Activated CD4-positive, alpha-beta T cell treated with anti-CD3 and anti-CD28 coated beads for 48 hours (primary cell): ENCODE measurements around the gene CNPY4.

ENCODE experiments used
- DNase-seq: peaks from one replicate; pipeline ENCODE4 v3.0.0-alpha.2; 2020

CNPY4 gene

DNA sequence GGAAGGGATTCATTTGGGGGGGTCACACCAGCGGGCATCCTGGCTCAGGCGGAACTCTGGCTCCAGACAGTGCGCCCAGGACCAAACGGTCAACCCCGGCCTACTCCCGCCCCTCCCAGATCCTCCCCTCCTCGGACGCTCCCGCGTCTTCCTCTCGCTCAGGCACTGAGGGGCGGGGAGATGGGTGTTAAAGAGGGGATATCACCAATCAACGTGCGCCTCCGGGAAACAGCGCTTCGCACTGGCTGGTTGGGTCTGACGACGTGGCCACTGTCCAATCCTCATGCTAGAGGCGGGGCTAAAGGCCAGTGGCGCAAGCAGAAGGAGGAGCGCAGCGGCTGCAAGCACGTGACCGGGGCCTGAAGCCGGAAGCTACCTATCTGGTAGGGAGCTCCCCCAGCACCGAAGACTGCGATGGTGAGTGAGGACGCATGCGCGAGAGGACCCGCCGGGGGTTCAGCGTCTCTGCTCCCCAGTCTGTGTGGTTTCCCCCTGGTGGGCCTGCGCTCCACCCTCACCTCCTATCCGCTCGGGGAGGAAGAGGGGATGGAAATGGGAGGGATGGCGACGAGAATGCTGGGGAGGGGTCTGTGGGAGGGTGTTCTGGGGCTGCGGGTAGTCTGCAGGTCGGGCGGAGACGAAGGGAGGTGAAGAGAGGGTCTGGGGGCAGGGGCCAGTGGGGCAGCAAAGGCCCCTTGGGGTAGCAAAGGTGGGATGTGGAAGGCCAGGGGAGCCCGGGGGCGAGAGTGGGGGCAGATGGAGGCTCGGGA, 29.3 kb downstream of the CNPY4 start, which contains the start of gene LAMTOR4:
Gene LAMTOR4 (plus strand): TSS at position 360 of the 770 bp plus-strand sequence. CDS start 55 bp downstream, at position 415.
- peak; percentile 99 for DNase-seq

DNA sequence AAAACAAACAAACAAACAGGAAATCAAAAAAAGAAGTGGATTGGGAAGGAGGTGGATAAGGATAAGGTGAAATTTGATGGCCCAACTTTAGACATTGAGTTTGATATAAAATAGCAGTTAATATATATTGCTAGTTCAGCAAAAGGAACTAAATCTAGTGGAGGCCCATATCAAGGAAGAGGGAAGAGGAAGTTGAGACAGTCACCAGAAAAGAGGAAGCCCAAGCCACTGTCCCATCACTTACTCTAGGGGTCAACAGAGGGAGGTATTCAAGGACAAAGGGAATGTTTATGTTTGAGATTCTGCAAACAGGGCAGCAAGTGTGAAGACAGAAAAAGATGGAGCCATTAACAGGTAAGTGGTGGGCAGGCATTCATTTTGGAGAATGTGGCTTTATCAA, 33.0 kb downstream of the CNPY4 start:
- no peak for DNase-seq

DNA sequence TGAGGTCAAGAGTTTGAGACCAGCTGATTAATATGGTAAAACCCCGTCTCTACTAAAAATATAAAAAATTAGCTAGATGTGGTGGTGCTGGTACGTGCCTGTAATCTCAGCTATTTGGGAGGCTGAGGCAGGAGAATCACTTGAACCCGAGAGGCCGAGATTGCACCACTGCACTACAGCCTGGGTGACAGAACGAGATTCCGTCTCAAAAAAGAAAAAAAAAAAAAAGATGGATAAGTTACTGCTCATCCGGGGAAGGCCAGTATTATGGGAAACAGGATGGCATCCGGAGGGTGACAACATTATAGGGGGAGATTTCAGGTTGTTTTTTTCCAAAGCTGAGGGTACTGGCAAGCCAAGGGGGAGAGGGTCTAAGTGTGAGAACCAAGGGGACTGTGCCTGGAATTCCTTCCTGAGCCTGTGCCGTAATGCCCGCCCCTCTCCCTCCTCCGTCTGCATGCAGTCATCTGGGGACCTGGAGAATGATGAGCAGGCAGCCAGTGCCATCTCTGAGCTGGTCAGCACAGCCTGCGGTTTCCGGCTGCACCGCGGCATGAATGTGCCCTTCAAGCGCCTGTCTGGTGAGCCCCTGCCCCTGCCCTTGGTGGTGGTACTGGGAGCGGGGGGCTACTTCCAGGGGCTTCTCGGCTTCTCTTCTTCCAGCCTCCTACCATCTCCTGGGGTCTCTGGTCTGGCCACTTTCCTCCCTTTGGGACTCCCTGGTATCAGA, 33.7 kb downstream of the CNPY4 start:
- DNase-seq, result no peak

DNA sequence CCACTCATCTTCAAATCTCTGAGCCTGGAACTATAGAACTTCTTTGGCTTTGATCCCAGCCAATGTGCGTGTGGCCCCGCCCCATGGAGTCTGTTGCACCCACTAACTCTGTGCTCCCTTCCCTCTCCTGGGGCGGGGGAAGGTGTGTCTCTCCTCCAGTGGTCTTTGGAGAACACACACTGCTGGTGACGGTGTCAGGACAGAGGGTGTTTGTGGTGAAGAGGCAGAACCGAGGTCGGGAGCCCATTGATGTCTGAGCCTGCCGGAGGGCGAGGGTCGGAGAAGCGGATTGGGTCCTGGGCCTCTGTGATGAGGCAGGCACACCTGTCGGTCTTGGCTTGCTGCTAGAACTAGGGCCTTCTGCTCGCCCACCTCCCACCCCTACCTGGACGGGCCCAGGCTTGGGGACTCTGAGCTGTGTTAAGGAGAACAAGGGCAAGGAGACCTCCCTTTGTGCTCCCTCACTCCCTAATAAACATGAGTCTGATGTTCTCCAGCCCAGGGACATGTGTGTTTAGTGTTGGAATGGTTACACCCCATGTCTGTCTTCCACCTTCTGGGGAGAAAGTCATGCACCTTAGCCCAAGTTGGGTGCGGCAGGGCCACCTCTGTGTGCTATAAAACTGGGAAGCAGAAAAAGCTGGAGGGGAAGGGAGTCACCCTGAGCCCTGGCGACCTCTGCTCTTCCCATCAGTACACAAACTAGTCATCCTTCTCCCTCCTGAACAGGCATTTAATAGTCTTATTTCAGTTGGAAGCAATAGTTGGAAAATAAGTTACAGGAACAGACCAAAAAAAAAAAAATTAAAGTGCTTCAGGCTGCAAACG, 34.5 kb downstream of the CNPY4 start:
- DNase-seq, result no peak

DNA sequence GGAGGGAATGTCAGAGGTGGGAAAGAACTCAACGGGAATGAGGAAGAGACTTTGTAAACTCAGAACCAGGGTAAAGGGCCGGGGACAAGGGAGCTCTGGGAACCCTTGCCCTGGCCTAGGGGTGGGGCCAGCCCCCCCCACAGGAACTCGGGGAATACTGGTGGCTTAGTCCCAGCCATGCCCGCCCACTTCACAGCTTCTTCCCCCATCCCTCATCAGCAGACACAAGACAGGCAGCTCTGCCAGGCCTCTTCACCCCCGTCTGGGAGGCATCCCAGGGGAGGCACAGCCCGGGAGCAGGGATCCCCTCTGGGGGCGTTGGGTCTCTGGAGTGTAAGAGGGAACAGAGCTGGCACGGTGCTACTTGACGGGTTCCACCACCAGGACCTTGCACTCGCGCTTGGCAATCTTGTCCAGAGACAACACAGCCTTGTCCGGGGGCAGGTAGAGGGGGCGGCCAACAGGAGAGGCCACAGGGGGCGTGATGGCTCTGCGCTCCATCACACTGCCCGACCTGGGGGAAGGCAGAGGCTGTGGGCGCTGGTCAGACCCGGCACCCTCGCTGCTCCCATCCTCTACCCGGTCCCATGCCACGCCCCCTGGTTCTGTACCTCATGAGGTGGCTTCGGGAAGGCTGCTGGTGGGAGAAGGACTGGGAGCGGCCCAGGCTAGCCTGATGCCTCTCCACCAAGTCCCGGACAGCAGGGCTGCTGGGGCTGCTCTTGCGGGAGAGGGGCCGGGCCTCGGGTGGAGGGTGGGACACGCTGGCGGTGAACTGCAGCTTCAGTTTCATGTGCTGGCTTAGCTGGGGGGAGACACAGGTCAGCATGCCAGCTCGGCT, 35.4 kb downstream of the CNPY4 start:
- DNase-seq, result no peak

DNA sequence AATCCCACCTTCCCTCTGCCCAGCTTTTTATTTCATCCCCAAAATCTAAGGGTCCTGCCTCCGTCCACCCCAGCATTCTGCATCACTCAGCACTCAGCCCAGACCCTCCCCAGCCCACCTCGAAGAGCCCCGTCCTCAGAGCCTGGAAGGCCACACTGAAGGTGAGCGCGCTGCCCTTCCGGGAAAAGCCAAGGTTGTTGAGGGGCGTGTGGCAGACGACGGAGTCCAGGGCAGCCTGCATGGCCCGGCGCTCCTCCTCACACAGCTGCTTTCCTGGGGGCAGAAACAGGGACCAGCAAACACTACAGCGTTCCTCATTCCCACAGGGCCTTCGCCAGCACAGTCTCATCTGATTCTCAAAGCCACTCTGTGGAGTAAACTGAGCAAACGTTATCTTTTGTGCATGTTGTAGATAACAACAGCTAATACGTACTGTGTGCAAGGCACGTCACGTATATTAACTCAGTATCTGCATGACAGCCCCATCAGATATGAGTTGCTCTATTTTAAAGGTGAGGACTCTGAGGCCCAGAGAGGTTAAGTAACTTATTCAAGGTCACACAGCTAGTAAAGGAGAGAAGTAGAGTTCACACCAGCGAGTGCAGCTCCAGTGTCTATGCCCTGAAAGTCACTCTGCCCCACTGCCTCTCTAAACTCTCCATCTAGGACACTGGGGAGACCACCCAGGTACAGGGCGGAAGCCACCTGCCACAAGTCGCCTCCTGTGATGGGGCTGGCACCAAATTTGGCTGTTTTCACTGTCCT, 36.3 kb downstream of the CNPY4 start:
- DNase-seq, result no peak

DNA sequence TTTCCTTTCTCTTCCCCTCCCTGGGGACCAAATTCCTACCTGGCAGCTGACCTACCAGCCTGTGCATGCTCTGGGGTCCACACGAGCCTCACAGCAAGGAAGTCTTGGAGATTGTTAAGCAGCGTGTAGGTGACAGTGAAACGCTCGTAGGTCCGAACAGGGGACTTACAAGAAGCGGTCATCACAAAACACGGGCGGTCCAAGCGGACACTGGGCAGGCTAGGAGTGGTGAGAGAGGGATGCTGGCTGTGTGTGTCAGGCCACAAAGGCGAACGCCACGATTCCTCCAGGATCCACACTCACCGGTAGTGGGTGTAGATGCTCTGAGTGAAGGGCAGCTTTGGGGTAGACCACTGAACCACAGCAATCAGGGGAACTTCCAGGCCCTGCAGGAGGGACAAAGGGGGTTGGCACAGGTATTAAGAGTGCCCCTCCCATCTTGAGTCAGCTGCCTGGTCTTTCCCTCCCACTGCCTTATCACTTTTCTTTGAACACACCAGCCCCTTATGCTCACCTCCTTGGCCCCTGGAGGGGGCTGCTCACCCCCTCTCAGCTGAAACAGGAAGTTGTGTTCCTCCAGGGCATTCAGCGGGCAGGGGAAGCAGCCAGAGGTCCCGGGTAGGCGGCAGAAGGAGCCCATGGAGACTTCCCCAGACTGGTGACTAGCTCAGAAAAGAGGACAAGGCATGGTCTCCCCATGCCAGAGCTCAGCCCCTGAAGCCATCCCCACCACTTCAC, 37.1 kb downstream of the CNPY4 start:
- no peak for DNase-seq

DNA sequence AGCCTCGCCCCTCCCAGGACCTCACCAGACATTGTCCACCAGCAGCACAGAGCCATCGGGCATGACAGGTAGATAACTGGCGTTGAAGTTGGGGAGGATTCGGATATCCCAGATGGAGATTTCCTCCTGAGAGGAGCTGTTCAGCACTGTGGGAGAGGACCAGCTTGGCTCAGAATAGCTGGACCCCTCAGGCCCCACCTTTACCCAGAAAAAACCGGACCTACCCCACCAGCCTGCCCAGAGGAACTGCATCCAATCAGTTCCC, 37.6 kb downstream of the CNPY4 start:
- DNase-seq, result no peak

DNA sequence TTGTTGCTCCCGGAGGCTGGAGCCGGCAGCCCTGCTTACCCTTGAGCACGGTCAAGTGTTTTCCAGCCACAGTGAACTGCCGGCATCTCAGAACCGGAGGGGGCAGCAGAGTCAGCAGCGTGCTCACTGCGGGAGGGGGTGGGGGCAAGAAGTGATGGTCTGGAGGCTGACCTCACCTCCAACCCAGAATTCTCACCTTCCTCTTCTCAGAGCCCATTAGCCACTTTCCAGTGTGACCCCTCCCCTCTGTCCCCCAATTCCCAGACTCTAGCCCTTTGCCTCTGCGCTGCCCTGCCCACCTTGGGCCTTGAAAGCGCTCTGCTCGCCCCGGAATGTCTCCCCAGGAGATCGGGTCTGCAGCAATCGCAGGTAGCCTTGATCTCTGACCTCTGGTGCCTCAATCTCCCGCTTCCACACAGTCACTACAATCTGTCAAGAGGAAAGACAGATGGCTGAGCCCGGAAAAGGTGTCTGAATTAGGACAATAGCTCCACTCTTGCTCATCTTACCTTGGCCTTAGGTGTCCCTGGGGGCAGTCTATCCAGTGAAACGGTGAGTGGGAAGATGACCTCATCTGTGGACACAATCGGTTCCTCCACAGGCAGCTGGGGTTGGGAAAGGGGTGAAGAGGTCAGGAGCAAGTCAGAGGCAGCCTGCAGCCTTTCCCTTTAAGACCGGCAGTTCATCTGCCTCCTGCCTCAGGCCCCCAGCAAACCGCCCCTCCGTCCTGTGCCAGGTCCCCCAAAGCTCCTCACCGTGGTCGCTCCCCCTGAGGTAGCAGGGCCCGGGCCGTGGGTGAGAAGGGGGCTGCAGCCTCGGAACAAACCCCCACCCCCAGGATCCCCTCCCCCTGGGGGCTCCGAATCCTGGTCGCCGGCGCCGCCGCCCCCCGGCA, 38.1 kb downstream of the CNPY4 start:
- DNase-seq, result no peak

DNA sequence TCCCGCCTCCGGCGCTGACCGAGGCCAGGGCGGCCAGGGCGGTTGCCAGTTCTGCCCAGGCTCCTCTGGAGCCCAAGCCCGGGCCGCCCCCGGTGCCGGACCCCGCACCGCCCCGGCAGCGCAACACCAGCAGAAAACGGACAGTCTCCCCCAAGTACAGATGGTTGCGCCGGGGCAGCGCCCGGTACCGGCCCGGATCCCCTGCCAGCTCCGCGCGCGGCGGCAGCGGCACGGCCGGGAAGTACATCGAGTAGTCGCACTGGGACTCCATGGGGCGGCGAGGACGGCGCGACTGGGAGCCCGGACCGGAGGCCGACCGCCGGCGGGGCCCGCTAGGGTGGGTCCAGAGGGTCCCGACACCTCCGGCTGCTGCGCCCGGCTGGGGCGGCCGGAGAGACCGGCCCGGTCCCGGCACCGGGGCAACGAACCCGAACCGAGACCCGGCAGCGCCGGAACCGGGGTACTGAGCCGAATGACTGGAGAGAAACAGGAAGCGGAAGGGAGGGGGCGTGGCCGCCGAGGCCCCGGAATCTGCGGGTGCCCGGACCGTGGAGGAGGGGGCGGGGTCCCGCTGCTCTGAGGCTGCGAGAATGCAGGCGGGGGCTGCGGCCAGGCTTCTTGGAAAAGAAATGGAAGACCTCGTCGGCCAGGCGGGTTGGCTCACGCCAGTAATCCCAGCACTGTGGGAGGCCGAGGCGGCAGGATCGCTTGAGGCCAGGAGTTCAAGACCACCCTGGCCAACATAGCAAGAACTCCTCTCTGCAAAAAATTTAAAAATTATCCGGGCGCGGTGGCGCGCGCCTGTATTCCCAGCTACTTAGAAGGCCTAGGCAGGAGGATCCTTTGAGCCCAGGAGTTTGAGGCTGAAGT, 39.0 kb downstream of the CNPY4 start, which contains the start of gene TRAPPC14:
Gene TRAPPC14 (minus strand): TSS at position 495 of the 870 bp plus-strand sequence. CDS start 224 bp downstream, at position 271.
- DNase-seq, result peak; percentile 96

DNA sequence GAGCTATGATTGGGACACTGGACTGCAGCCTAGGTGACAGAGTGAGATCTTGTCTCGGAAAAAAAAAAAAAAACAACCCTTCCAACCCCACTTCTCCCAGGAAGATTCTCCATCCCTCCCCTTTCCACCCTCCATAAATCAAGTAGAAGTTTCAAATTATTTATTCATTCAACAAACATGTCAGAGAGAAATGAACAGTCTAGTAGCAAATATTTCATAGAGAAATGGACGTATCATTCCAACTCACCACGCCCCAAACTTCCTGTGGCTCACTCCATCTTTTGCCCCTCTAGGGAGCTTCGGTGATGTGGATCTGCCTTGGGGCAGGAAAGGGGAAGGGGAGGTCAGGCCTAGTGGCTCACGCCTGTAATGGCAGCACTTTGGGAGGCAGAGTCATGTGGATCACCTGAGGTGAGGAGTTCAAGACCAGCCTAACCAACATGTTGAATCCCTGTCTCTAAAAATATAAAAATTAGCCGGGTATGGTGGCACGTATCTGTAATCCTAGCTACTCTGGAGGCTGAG, 39.7 kb downstream of the CNPY4 start:
- no peak for DNase-seq

DNA sequence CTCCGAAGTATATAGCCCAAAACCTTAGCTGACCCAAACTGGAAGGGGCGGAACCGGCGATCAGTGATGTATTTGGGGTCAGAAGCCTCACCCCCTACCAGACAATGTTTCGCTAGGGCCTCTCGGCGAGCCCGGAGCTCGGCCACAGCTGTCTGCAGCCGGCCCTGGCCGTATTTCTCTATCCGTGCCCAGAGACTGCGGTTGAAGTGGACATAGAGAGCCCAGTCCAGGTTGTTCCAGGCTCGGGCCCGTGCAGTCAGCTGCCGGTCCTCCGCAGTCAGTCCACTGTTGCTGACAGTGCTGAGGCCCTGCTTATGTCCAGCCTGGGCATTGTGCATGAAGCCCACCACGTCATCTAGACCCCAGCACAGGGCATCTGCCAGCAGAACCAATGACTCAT, 40.6 kb downstream of the CNPY4 start:
- no peak for DNase-seq

DNA sequence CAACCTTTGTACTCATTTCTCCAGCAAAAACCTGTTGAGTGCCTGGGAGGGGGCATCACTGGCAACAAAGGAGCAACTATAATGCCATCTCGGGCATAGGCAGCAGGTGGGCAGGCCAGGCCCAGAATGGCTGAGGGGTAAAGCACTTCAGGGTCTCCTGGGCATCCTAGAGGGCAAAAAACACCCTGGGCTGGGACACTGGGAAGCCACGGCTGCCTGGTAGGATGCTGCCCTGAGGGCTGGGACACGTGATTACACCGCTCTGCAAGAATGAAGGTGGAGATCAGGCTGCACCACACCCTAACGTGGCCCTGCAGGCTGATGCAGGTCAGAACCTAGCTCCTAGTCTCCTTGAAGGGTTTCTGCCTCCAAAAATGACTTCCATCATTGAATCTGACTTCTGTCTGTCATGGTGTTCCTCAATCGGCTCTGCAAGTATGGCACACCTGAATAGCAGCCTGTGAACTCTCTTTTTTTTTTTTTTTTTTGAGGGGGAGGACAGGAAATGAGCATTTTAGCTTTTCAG, 43.6 kb downstream of the CNPY4 start:
- DNase-seq, result no peak

DNA sequence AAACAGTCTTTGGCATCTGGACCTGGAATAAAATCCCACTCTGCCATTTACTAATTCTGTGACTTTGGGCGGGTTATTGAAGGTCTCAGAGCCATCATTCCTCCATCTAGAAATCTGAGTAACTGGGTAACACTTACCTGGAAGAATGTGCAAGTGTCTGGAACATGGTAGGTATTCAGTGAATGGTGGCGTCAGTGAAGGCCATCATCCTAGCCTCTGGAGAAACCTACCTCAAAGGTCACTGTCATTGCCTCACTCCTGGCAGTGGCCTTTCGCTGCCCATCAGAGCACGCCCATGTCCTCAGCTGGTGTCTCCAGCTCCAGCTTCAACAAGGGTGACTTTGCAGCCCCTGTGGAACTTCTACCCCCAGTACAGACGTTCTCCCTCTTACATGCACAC, 44.4 kb downstream of the CNPY4 start:
- no peak for DNase-seq

DNA sequence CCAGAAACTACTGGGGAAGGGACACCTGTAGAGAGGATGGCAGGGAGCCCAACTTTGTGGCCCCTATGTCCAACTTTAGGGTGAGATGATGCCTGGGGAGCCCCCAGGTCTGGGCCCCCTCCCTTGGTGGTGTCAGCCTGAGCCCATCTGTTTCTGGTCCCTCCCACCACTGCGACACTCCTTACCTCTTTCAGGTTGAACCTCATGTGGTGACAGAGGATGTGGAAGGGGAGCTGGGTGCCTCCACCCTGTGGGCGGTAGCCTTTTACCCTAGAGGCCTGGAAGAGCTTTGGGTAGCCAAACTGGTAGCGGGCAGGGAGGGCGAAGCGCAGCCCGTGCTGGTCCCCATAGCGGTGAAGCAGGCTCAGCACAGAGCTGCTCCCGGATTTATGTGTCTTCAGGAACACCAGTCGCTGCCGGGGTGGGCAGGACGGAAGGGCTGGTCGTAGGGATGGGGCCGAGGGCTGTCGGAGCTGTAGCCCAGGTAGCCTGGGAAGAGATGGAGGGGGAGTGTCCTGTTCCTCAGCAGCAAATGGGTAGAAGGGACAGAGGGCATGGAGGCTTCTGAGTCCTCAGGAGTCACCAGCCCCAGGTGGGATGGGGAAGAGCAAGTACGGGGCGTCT, 47.0 kb downstream of the CNPY4 start:
- peak; percentile 63 for DNase-seq

DNA sequence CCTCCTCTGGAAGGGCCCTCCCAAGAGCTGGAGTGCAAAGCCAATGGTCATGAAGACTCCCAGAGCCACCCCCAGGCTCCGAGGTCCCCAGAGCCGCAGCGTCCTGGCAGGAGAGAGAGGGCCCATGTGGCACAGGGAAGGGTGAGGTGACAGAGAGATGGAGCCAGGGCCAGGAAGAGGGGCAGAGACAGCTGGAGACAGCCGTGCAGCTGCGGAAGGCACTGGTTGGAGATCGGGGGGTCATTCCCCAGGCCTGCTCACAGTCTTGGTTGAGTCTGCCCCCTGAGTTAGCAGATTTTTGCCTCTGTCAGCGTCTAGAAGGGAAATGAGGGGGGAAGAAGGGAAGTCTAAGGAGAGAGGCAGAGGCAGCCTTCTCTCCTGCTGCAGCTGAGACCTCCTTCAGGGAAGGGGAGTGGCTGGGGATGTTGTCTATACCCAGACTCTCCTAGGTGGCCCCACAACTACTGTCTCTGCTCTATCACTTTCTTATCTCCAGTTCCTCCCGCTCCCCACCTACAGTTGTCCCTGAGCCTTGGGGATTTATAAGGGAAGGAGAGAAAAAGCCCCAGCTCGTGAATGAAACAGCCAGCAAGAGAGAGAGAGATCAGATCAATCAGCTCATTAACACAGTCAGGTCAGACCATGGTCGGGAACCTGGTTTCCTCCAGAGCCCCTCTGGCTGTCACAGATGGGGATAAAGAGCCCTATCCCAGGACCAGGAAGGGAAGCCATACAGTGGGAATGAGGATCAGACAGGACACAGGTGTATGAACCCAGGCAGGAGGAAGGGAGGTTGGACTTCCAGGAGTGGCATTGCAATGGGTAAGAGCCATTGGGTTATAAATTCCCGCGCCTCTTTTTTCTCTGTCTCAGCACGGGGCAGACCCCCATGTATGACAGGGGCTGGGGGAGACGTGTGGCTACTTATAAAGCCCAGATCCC, 47.8 kb downstream of the CNPY4 start:
- no peak for DNase-seq

DNA sequence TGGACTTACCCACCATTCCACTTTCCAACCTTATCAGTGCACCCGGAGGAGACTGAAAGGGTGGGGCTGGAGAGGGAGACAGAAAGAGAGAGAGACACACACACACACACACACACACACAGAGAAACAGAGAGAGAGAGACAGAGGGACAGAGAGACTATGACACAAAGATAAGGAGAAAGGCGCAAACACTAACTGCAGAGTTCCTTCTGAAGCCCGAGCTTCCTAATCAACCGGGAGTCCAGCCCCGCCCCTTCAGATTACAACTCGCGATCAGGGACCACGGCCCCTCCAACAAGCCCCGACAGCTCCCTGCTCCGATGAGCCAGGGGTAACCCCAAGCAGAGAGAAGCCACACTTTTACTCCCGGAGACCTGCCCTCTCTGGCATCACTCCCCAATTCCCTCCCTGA, 48.5 kb downstream of the CNPY4 start:
- no peak for DNase-seq
